PC-3 (cell line): Measurements from ENCODE around the gene ZFYVE28. TPM values are rescaled to one million over a fixed set of nuclear protein-coding genes. Genes with fewer than 3 reads are reported as not detected.

Experiments used
- ATAC-seq: fragments of 200-7000 bp; cut with Tn5 transposase; 2 replicates; pipeline ENCODE4 v1.9.1; 2020; ENCODE audit warnings: mild to moderate bottlenecking, moderate library complexity
- BruUV-seq: library from RNA; stranded (reverse); fragments of 400-500 nt; replicated peaks from 2 replicates; lab custom pipeline; 2021; lab: Mats Ljungman, UMichigan
- CTCF ChIA-PET: fragments of 300-600 bp; sonication (Branson Sonifier 250); formaldehyde crosslinking; loops from one replicate; lab custom pipeline; 2022; ENCODE audit warnings: antibody characterized with exemption; lab: Charles Lee
- POLR2A ChIA-PET: fragments of 300-600 bp; sonication (Branson Sonifier 250); formaldehyde crosslinking; loops from one replicate; lab custom pipeline; 2022; ENCODE audit warnings: antibody characterized with exemption; ENCODE audit not compliant: unreplicated experiment; lab: Charles Lee
- DNase-seq: peaks from one replicate; pipeline ENCODE4 v3.0.0-alpha.2; 2015
- H2AFZ ChIP-seq: fragments of 300-600 bp; sonication (generic); 2 replicates; pipeline ENCODE4 v1.6.0; 2016; ENCODE audit warnings: antibody characterized with exemption, low read length
- H3F3A ChIP-seq: fragments of 300-600 bp; sonication (generic); one replicate; pipeline ENCODE4 v1.6.0; 2017; ENCODE audit warnings: antibody characterized with exemption, low read length, control low read depth, mild to moderate bottlenecking; ENCODE audit not compliant: unreplicated experiment
- H3K27ac ChIP-seq: fragments of 300-600 bp; sonication (generic); 2 replicates; pipeline ENCODE4 v1.5.1; 2016; ENCODE audit warnings: mild to moderate bottlenecking, low read length
- H3K27me3 ChIP-seq: fragments of 300-600 bp; sonication (generic); 2 replicates; pipeline ENCODE4 v1.6.1; 2016; ENCODE audit warnings: low read length, mixed read lengths
- H3K36me3 ChIP-seq: fragments of 300-600 bp; sonication (generic); 2 replicates; pipeline ENCODE4 v1.6.1; 2016; ENCODE audit warnings: low read depth, mixed run types, low read length, mixed read lengths
- H3K4me1 ChIP-seq: fragments of 300-600 bp; sonication (generic); 2 replicates; pipeline ENCODE4 v1.5.1; 2016; ENCODE audit warnings: low read length; ENCODE audit not compliant: insufficient read depth
- H3K4me2 ChIP-seq: fragments of 300-600 bp; sonication (generic); 2 replicates; pipeline ENCODE4 v1.6.0; 2016; ENCODE audit warnings: low read length
- H3K4me3 ChIP-seq: fragments of 300-600 bp; sonication (generic); 2 replicates; pipeline ENCODE4 v1.5.1; 2016; ENCODE audit warnings: mild to moderate bottlenecking, low read length, mixed read lengths
- H3K79me2 ChIP-seq: fragments of 300-600 bp; sonication (generic); 2 replicates; pipeline ENCODE4 v1.6.1; 2017; ENCODE audit warnings: low read length, mixed read lengths
- H3K9ac ChIP-seq: fragments of 300-600 bp; sonication (generic); 2 replicates; pipeline ENCODE4 v1.6.0; 2016; ENCODE audit warnings: mild to moderate bottlenecking, low read length
- H3K9me2 ChIP-seq: fragments of 300-600 bp; sonication (generic); replicated peaks from 2 replicates; pipeline ENCODE4 v1.6.1; 2016; ENCODE audit warnings: mixed run types, low read length, mixed read lengths
- H3K9me3 ChIP-seq: fragments of 300-600 bp; sonication (generic); 2 replicates; pipeline ENCODE4 v1.6.1; 2016; ENCODE audit warnings: low read length, mixed read lengths
- H4K20me1 ChIP-seq: fragments of 300-600 bp; sonication (generic); 2 replicates; pipeline ENCODE4 v1.6.1; 2016; ENCODE audit warnings: low read length, mixed read lengths
- EZH2 ChIP-seq: fragments of 300-600 bp; sonication (generic); IDR thresholded peaks from one replicate; pipeline ENCODE4 v1.6.1; 2017; ENCODE audit warnings: antibody characterized with exemption, mild to moderate bottlenecking, low read length; ENCODE audit not compliant: unreplicated experiment
- EZH2phosphoT487 ChIP-seq: fragments of 300-600 bp; sonication (generic); IDR thresholded peaks from 2 replicates; pipeline ENCODE4 v1.6.1; 2018; ENCODE audit warnings: mild to moderate bottlenecking, antibody characterized with exemption, low read length, borderline replicate concordance
- intact Hi-C: fragments of 100-400 bp; cut with micrococcal nuclease; formaldehyde crosslinking; loops from 2 replicates; pipeline ENCODE4 v1.9.0; 2023
- total RNA-seq: library from RNA; depleted of rRNA; stranded (reverse); fragments of >200 nt; gene quantifications from 2 replicates; pipeline ENCODE4 v1.2.3, GENCODE V29; 2014
- TF ChIP-seq, protein P1 (sequence below): fragments of 300-600 bp; sonication (generic); conservative IDR thresholded peaks from 2 replicates; pipeline ENCODE4 v1.5.1; 2017; ENCODE audit warnings: antibody characterized with exemption, low read depth, mild to moderate bottlenecking, low read length

The ZFYVE28 gene
- total RNA-seq, 1 experiment from 2014 or later = 8.0 TPM

DNA sequence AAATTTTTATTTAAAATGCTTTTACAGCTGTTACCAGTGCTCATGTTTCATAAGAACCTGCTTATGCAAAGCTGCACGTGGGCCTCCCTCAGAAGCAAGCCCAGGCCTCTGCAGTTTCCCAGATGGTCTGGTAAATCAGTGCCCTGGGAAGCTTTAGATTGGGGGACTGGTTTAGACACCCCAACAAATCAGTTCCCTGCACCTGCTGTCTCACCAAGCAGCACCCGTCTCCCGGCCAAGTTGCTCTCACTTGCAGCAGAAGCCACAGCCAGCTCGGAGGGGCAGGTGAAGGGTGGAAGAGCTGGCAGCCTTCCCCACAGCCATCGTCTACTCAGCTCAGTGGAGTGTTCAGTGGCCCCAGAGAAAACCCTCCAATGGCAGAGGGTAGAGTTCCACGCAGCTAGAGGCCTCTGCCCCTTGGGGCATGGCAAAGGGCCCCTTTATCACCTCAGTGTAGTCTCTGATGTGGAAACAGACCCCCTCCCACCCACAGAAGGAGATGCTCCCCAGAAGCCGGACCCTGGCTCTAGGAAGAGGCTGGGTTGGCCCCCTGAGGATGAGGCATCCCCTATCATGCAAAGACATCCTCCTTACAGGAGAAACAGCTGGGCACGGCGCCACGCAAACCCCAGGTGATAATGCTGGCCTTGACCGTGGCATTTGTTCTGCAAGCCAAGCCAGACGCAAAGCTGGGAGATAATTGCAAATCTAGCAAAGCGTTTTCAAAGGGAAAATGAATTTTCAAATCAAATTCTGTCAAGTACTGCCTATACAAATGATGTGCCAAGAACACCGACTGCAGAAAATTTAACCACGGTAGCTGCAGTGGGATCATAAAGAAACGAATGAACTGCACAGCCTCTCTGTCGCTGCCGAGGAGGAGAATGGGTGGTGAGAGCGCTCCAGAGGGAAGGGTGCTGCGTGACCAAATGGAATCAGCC lies 51.9 kb downstream of the ZFYVE28 start:
- ATAC-seq (no peak), DNase-seq (no peak)
- no peaks in the 10 kb centered on the region for H3K36me3 ChIP-seq
- no peak overlapping the region for H2AFZ ChIP-seq
- H3K79me2 ChIP-seq = no peaks in the 10 kb centered on the region
- TF ChIP-seq, protein P1, sequence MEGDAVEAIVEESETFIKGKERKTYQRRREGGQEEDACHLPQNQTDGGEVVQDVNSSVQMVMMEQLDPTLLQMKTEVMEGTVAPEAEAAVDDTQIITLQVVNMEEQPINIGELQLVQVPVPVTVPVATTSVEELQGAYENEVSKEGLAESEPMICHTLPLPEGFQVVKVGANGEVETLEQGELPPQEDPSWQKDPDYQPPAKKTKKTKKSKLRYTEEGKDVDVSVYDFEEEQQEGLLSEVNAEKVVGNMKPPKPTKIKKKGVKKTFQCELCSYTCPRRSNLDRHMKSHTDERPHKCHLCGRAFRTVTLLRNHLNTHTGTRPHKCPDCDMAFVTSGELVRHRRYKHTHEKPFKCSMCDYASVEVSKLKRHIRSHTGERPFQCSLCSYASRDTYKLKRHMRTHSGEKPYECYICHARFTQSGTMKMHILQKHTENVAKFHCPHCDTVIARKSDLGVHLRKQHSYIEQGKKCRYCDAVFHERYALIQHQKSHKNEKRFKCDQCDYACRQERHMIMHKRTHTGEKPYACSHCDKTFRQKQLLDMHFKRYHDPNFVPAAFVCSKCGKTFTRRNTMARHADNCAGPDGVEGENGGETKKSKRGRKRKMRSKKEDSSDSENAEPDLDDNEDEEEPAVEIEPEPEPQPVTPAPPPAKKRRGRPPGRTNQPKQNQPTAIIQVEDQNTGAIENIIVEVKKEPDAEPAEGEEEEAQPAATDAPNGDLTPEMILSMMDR = no peak
- no peak for TF ChIP-seq EZH2phosphoT487
- no peak for TF ChIP-seq EZH2
- no peak overlapping the region for H3K27ac ChIP-seq
- POLR2A ChIA-PET = no interaction called here
- peaks cover 3% of the 10 kb centered on the region; the same call in 1 of the 2 replicates for H3K4me1 ChIP-seq
- H3K4me2 ChIP-seq = no peak overlapping the region
- H4K20me1 ChIP-seq = no peaks in the 10 kb centered on the region
- no peaks in the 10 kb centered on the region for H3K9me3 ChIP-seq
- no peaks in the 10 kb centered on the region for H3K9me2 ChIP-seq
- BruUV-seq = no TSS peak
- H3K27me3 ChIP-seq = no peaks in the 10 kb centered on the region
- no peak overlapping the region for H3K9ac ChIP-seq
- H3F3A ChIP-seq = no peaks in the 10 kb centered on the region
- intact Hi-C loops = no loop called here
- H3K4me3 ChIP-seq = no peak overlapping the region
- CTCF ChIA-PET = no interaction called here

DNA sequence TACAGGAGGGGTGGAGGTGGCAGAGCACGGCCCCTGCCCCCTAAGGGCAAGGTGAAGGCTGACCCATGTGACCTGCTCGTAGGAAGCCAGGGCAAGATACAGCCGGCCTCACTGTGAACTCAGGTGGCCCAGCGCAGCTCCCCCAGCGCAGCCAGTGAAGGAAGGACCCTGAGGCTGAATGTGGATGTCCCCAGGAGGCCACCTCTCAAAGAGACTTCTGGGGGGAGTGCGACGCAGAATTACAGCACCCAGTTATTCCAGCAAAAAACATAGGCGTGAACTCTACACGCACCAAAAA lies 52.6 kb downstream of the ZFYVE28 start:
- DNase-seq (no peak), ATAC-seq (no peak)
- Histone ChIP-seq H3K4me3 (no peak overlapping the region), H3K9me3 (no peaks in the 10 kb centered on the region), H3K9ac (no peak overlapping the region), H3F3A (no peaks in the 10 kb centered on the region), H3K9me2 (no peaks in the 10 kb centered on the region), H3K27ac (no peak overlapping the region), H3K36me3 (no peaks in the 10 kb centered on the region), H2AFZ (no peak overlapping the region), H3K79me2 (no peaks in the 10 kb centered on the region), H3K4me1 (peaks cover 3% of the 10 kb centered on the region; the same call in 1 of the 2 replicates), H3K4me2 (no peak overlapping the region), H3K27me3 (no peaks in the 10 kb centered on the region), H4K20me1 (no peaks in the 10 kb centered on the region)
- BruUV-seq = no TSS peak
- ChIA-PET CTCF (no interaction called here), POLR2A (no interaction called here)
- intact Hi-C loops = no loop called here
- no peak for TF ChIP-seq EZH2
- TF ChIP-seq, protein P1 = no peak
- no peak for TF ChIP-seq EZH2phosphoT487
